PC-9 (cell line): ENCODE data around the gene TMEM132C. TPM values are rescaled to one million over a fixed set of nuclear protein-coding genes. Genes with fewer than 3 reads are reported as not detected.

Source experiments
- BruUV-seq: library from RNA; stranded (reverse); fragments of 400-500 nt; replicated peaks from 2 replicates; lab custom pipeline; 2021; lab: Mats Ljungman, UMichigan
- CTCF ChIA-PET: fragments of 300-600 bp; sonication (Branson Sonifier 250); formaldehyde crosslinking; loops from one replicate; lab custom pipeline; 2022; ENCODE audit warnings: antibody characterized with exemption; lab: Charles Lee
- POLR2A ChIA-PET: fragments of 300-600 bp; sonication (Branson Sonifier 250); formaldehyde crosslinking; loops from one replicate; lab custom pipeline; 2022; ENCODE audit warnings: antibody characterized with exemption; ENCODE audit not compliant: unreplicated experiment; lab: Charles Lee
- DNase-seq, 2 experiments: peaks; one replicate each; pipeline versions ENCODE4 v3.0.0 to v3.0.0-alpha.2; 2015 to 2022; ENCODE audit warnings: mixed read lengths in 1 of 2
- H2AFZ ChIP-seq: fragments of 200-600 bp; sonication (generic); 2 replicates; pipeline ENCODE4 v1.8.1; 2017; ENCODE audit warnings: antibody characterized with exemption
- H3F3A ChIP-seq: fragments of 200-600 bp; sonication (generic); 2 replicates; pipeline ENCODE4 v1.8.1; 2017; ENCODE audit warnings: antibody characterized with exemption, mild to moderate bottlenecking, low read depth; ENCODE audit not compliant: insufficient read depth
- H3K27ac ChIP-seq: fragments of 200-600 bp; sonication (generic); 2 replicates; pipeline ENCODE4 v1.6.1; 2016; ENCODE audit warnings: mixed run types
- H3K27me3 ChIP-seq: fragments of 200-600 bp; sonication (generic); 2 replicates; pipeline ENCODE4 v1.6.1; 2016; ENCODE audit warnings: low read depth, mixed run types; ENCODE audit not compliant: insufficient read depth
- H3K36me3 ChIP-seq: fragments of 200-600 bp; sonication (generic); 2 replicates; pipeline ENCODE4 v1.6.1; 2016; ENCODE audit warnings: low read depth, mixed run types
- H3K4me1 ChIP-seq: fragments of 200-600 bp; sonication (generic); replicated peaks from 2 replicates; pipeline ENCODE4 v1.6.1; 2016; ENCODE audit warnings: mixed run types; ENCODE audit not compliant: insufficient read depth
- H3K4me2 ChIP-seq: fragments of 200-600 bp; sonication (generic); 2 replicates; pipeline ENCODE4 v1.6.1; 2017; ENCODE audit warnings: mixed run types
- H3K4me3 ChIP-seq: fragments of 200-600 bp; sonication (generic); 2 replicates; pipeline ENCODE4 v1.6.1; 2016; ENCODE audit warnings: mixed run types
- H3K79me2 ChIP-seq: fragments of 200-600 bp; sonication (generic); 2 replicates; pipeline ENCODE4 v1.6.1; 2017; ENCODE audit warnings: low read depth, mixed run types
- H3K9me2 ChIP-seq: fragments of 200-600 bp; sonication (generic); 2 replicates; pipeline ENCODE4 v1.8.1; 2017; ENCODE audit warnings: mild to moderate bottlenecking; ENCODE audit not compliant: insufficient read depth
- H3K9me3 ChIP-seq: fragments of 200-600 bp; sonication (generic); 2 replicates; pipeline ENCODE4 v1.8.1; 2016; ENCODE audit warnings: low read depth; ENCODE audit not compliant: insufficient read depth
- H4K20me1 ChIP-seq: fragments of 200-600 bp; sonication (generic); 2 replicates; pipeline ENCODE4 v1.8.1; 2017; ENCODE audit not compliant: insufficient read depth
- EZH2 ChIP-seq: fragments of 200-600 bp; sonication (generic); IDR thresholded peaks from 2 replicates; pipeline ENCODE4 v1.8.0; 2017; ENCODE audit warnings: antibody characterized with exemption, low read depth
- intact Hi-C: fragments of 100-400 bp; cut with micrococcal nuclease; formaldehyde crosslinking; loops from one replicate; pipeline ENCODE4 v1.10.0; 2022; ENCODE audit not compliant: unreplicated experiment
- total RNA-seq: library from RNA; stranded (reverse); gene quantifications from 2 replicates; pipeline ENCODE4 v1.2.3, GENCODE V29; 2021
- TF ChIP-seq, protein P1 (sequence below): fragments of 200-600 bp; sonication (generic); conservative IDR thresholded peaks from 2 replicates; pipeline ENCODE4 v1.6.1; 2017; ENCODE audit warnings: mixed run types, antibody characterized with exemption, mild to moderate bottlenecking, moderate library complexity

TMEM132C gene
- total RNA-seq, 1 experiment from 2014 or later = not detected

DNA sequence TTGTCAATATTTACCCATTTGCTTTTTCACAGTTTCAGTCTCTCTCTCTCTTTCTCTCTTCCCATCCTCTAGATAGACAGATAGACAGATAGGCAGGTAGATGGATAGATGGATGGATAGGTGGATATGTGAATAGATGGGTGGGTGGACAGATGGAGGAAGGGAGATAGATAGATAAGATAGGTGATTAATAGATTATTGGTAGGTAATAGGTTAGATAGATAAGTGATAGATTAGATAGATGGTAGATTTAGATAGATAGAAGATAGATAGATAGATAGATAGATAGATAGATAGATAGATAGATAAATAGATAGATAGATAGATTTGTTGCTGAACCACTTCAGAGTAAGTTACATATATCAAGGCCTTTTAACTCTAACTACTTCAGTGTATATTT is 408.6 kb downstream of the TMEM132C start:
- no TSS peak for BruUV-seq
- H3K9me2 ChIP-seq = no peaks in the 10 kb centered on the region
- peaks cover 2% of the 10 kb centered on the region; the same call in 1 of the 2 replicates for H3K27me3 ChIP-seq
- H2AFZ ChIP-seq = no peak overlapping the region
- no peaks in the 10 kb centered on the region for H3K9me3 ChIP-seq
- no peak overlapping the region for H3K27ac ChIP-seq
- no peaks in the 10 kb centered on the region for H4K20me1 ChIP-seq
- no peaks in the 10 kb centered on the region for H3K4me1 ChIP-seq
- H3F3A ChIP-seq = no peaks in the 10 kb centered on the region
- no peaks in the 10 kb centered on the region for H3K36me3 ChIP-seq
- intact Hi-C loops = no loop called here
- no peak overlapping the region for H3K4me2 ChIP-seq
- ChIA-PET CTCF (no interaction called here), POLR2A (no interaction called here)
- H3K4me3 ChIP-seq = no peak overlapping the region
- no peak for DNase-seq
- H3K79me2 ChIP-seq = no peaks in the 10 kb centered on the region
- TF ChIP-seq, protein P1, sequence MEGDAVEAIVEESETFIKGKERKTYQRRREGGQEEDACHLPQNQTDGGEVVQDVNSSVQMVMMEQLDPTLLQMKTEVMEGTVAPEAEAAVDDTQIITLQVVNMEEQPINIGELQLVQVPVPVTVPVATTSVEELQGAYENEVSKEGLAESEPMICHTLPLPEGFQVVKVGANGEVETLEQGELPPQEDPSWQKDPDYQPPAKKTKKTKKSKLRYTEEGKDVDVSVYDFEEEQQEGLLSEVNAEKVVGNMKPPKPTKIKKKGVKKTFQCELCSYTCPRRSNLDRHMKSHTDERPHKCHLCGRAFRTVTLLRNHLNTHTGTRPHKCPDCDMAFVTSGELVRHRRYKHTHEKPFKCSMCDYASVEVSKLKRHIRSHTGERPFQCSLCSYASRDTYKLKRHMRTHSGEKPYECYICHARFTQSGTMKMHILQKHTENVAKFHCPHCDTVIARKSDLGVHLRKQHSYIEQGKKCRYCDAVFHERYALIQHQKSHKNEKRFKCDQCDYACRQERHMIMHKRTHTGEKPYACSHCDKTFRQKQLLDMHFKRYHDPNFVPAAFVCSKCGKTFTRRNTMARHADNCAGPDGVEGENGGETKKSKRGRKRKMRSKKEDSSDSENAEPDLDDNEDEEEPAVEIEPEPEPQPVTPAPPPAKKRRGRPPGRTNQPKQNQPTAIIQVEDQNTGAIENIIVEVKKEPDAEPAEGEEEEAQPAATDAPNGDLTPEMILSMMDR = no peak
- TF ChIP-seq EZH2 = no peak

DNA sequence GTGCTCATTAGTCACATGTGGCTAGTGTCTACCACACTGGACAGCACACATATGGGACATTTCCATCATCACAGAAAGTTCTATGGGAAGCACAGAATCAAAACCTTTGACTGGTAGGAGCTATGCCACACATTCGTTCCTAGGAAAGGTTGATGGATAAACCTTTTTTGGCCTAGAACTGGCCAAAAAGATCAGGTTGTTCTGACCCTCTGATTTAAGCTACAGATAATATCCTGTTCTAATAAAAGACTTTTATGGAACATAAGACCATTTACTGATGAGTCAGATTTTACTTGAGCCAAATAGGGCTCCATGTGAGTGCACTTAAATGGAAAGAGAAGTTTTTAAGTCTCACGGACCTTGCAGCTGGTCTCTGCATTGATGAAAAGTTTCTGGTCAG is 413.6 kb downstream of the TMEM132C start:
- intact Hi-C loops = no loop called here
- Histone ChIP-seq H2AFZ (no peak overlapping the region), H3K9me3 (no peaks in the 10 kb centered on the region)

DNA sequence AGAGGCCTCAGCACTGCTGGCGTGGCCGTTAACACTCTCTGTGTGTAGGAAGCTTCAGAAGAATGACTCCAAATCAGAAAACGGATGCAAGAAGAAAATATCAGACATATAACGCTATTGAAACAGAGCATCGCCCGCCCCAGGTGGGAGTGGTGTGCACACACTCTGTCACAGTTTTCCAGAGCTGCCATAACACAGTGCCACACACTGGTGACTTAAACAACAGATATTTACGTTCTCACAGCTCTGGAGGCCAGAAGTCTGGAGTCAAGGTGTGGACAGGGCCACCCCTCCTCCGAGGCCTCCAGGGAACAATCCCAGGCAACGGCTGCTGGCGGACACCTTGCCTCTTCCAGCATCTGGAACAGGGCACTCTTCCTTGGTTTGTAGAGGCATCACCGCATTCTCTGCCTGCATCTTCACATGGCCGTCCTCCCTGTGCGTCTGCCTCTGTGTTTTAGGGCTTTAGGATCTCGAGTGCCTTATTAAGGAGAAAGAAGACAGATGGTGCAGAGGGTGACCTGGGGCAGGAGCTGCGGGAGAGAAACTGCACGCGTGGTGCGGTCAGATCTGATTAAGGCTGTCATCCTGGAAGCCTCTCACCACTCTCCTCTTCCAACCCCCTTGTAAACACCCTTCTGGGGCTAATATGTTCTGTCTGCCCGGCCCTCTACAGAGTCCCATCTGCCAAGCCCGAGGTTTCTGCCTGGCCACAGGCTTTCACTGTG is 415.7 kb downstream of the TMEM132C start:
- Histone ChIP-seq H3K9me3 (no peaks in the 10 kb centered on the region), H3K79me2 (no peaks in the 10 kb centered on the region), H3F3A (no peaks in the 10 kb centered on the region), H3K36me3 (no peaks in the 10 kb centered on the region), H3K27me3 (peaks cover 52% of the 10 kb centered on the region), H3K4me3 (no peak overlapping the region), H2AFZ (no peak overlapping the region), H3K27ac (no peak overlapping the region), H4K20me1 (no peaks in the 10 kb centered on the region), H3K4me2 (no peak overlapping the region), H3K9me2 (no peaks in the 10 kb centered on the region), H3K4me1 (no peaks in the 10 kb centered on the region)
- BruUV-seq = no TSS peak
- DNase-seq = no peak
- TF ChIP-seq, protein P1 = no peak
- TF ChIP-seq EZH2 = no peak
- CTCF ChIA-PET = no interaction called here
- intact Hi-C loops = no loop called here
- POLR2A ChIA-PET = no interaction called here

More for the DNA sequence above, 413.6 kb downstream of the TMEM132C start:
- Histone ChIP-seq H3K79me2 (no peaks in the 10 kb centered on the region), H3K4me3 (no peak overlapping the region), H3K27ac (no peak overlapping the region), H4K20me1 (no peaks in the 10 kb centered on the region), H3K4me2 (no peak overlapping the region), H3K4me1 (no peaks in the 10 kb centered on the region), H3K36me3 (no peaks in the 10 kb centered on the region), H3K9me2 (no peaks in the 10 kb centered on the region), H3F3A (no peaks in the 10 kb centered on the region), H3K27me3 (peaks cover 43% of the 10 kb centered on the region)
- POLR2A ChIA-PET = no interaction called here
- DNase-seq = no peak
- TF ChIP-seq EZH2 = no peak
- CTCF ChIA-PET = no interaction called here
- no TSS peak for BruUV-seq

DNA sequence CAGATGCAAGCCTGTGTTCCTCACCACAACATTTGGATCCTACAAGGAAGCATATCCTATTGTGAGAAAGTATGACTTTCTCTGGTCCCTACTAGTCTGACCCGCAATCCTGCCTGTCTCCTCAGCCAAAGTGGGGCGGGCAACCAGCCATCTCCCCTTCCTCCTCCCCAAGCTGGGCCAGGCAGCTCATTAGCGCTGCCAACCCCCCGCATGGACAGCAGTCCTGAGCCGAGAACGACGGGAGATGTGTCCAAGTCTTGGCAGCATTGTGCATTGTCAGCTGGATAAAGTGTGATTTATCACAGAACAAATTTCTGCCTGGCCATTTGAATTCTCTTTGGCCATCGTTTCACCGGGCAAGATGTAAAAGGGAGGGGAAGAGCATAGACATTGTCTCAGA is 417.4 kb downstream of the TMEM132C start:
- H3F3A ChIP-seq = no peaks in the 10 kb centered on the region
- BruUV-seq = no TSS peak
- H4K20me1 ChIP-seq = no peaks in the 10 kb centered on the region
- DNase-seq = no peak
- no peak overlapping the region for H2AFZ ChIP-seq
- H3K27me3 ChIP-seq = peaks cover 65% of the 10 kb centered on the region
- ChIA-PET CTCF (no interaction called here), POLR2A (no interaction called here)
- intact Hi-C loops = no loop called here
- no peaks in the 10 kb centered on the region for H3K79me2 ChIP-seq
- no peaks in the 10 kb centered on the region for H3K9me3 ChIP-seq
- H3K27ac ChIP-seq = no peak overlapping the region
- no peak for TF ChIP-seq EZH2
- TF ChIP-seq, protein P1 = no peak
- no peak overlapping the region for H3K4me2 ChIP-seq
- H3K4me1 ChIP-seq = no peaks in the 10 kb centered on the region
- H3K36me3 ChIP-seq = no peaks in the 10 kb centered on the region
- H3K9me2 ChIP-seq = no peaks in the 10 kb centered on the region
- no peak overlapping the region for H3K4me3 ChIP-seq
